ENCODE measurements around the gene FBXL22. TPM values are rescaled to one million over a fixed set of nuclear protein-coding genes. Genes with fewer than 3 reads are reported as not detected.

The FBXL22 gene
- total and polyA plus RNA-seq, 2 of the 4 experiments (the other 2 are of a cell fraction), result 0.36 to 1.3 TPM

Other genes starting within 250 kb of the FBXL22 start
- 33.7 and 36.4 TPM in 2 replicates for gene CA12, start 215.5 kb upstream of the FBXL22 start, total RNA-seq (2012; rRNA removed)
- 52.6 and 55.2 TPM in 2 replicates for gene CA12, start 215.5 kb upstream of the FBXL22 start, polyA plus RNA-seq (2012; rRNA removed)
- gene USP3, start 92.8 kb upstream of the FBXL22 start, total RNA-seq (2012; rRNA removed), result 46.7 and 52.3 TPM in 2 replicates
- 13.7 and 17.3 TPM in 2 replicates for gene USP3, start 92.8 kb upstream of the FBXL22 start, polyA plus RNA-seq (2012; rRNA removed)
- gene HERC1, start 236.6 kb downstream of the FBXL22 start, total RNA-seq (2012; rRNA removed), result 98.0 and 109 TPM in 2 replicates
- 22.0 and 28.6 TPM in 2 replicates for gene HERC1, start 236.6 kb downstream of the FBXL22 start, polyA plus RNA-seq (2012; rRNA removed)

Measured in IMR-90 (cell line).